Measurements from ENCODE around the gene ASTE1.

Gene ASTE1

GRCh38 chr3:130992344-130992743, 34.3 kb downstream of the ASTE1 start:
- DNase-seq (ENCODE audit: low read depth) = no peak
- no peak overlapping the region for H3K4me3 ChIP-seq (ENCODE audit: low read depth, low read length)
- no peak for TF ChIP-seq CTCF (IDR thresholded peaks at IDR 0.05; ENCODE audit: control insufficient read depth, extremely low read depth, insufficient read depth)

- no peak overlapping the region for H3K4me3 ChIP-seq (ENCODE audit: low read depth, low read length)
- TF ChIP-seq CTCF (IDR thresholded peaks at IDR 0.05; ENCODE audit: control insufficient read depth, extremely low read depth, insufficient read depth) = no peak
- no peak for DNase-seq (ENCODE audit: low read depth)
Observed at GRCh38 chr3:130991126-130991525, 35.5 kb downstream of the ASTE1 start.

- no peak for DNase-seq (ENCODE audit: low read depth)
- H3K4me3 ChIP-seq (ENCODE audit: low read depth, low read length) = no peak overlapping the region
- no peak for TF ChIP-seq CTCF (IDR thresholded peaks at IDR 0.05; ENCODE audit: control insufficient read depth, extremely low read depth, insufficient read depth)
Observed at GRCh38 chr3:130990282-130990681, 36.3 kb downstream of the ASTE1 start.

- no peak for TF ChIP-seq CTCF (IDR thresholded peaks at IDR 0.05; ENCODE audit: control insufficient read depth, extremely low read depth, insufficient read depth)
- no peak overlapping the region for H3K4me3 ChIP-seq (ENCODE audit: low read depth, low read length)
- DNase-seq (ENCODE audit: low read depth) = no peak
Observed at GRCh38 chr3:130981469-130981868, 45.2 kb downstream of the ASTE1 start.

GRCh38 chr3:130979117-130979516, 47.5 kb downstream of the ASTE1 start:
- no peak for TF ChIP-seq CTCF (IDR thresholded peaks at IDR 0.05; ENCODE audit: control insufficient read depth, extremely low read depth, insufficient read depth)

GRCh38 chr3:130976706-130977105, 49.9 kb downstream of the ASTE1 start:
- no peak overlapping the region for H3K4me3 ChIP-seq (ENCODE audit: low read depth, low read length)
- no peak for DNase-seq (ENCODE audit: low read depth)
- no peak for TF ChIP-seq CTCF (IDR thresholded peaks at IDR 0.05; ENCODE audit: control insufficient read depth, extremely low read depth, insufficient read depth)

More at GRCh38 chr3:130979117-130979516, 47.5 kb downstream of the ASTE1 start:
- DNase-seq (ENCODE audit: low read depth) = no peak
- H3K4me3 ChIP-seq (ENCODE audit: low read depth, low read length) = no peak overlapping the region

- no peak for TF ChIP-seq CTCF (IDR thresholded peaks at IDR 0.05; ENCODE audit: control insufficient read depth, extremely low read depth, insufficient read depth)
- DNase-seq (ENCODE audit: low read depth) = no peak
- no peak overlapping the region for H3K4me3 ChIP-seq (ENCODE audit: low read depth, low read length)
Observed at GRCh38 chr3:130975251-130975650, 51.4 kb downstream of the ASTE1 start.

All from LNCaP clone FGC (cell line).